NCI-H510A (cell line): ENCODE results near the gene PSMD1.
"Not testable (repeated sequence)": the region's sequence is repeated elsewhere in the genome, so short reads cannot be mapped to it uniquely, and the experiment has no call there.

Experiments used
- DNase-seq: peaks from one replicate; lab custom pipeline; 2025; lab: John Stamatoyannopoulos, UW

The PSMD1 gene

DNA sequence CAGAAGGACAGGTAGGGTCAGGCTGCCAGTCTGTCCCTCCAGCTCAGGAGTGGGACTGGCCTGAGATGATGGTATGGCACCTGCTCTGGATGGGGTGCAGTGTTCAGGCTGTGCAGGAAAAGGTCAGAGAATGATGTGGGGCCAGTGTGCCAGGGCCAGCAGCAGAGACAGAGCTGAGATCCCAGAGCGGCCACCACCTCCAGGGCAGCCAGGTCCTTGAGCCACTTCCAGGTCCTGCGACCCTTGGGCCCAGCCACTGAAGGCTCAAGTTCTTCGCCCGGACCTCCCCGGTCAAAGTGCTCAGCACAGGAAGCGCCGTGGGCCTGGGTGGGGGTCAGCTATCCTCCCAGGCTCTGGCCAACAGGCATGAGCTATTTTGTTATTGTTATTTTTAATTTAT lies 129.7 kb downstream of the PSMD1 start:
- DNase-seq, result no peak

GRCh38 chr2:231187736-231188505 lies 131.3 kb downstream of the PSMD1 start:
- no peak for DNase-seq

GRCh38 chr2:231188506-231189170 lies 132.0 kb downstream of the PSMD1 start:
- DNase-seq, result no peak

DNA sequence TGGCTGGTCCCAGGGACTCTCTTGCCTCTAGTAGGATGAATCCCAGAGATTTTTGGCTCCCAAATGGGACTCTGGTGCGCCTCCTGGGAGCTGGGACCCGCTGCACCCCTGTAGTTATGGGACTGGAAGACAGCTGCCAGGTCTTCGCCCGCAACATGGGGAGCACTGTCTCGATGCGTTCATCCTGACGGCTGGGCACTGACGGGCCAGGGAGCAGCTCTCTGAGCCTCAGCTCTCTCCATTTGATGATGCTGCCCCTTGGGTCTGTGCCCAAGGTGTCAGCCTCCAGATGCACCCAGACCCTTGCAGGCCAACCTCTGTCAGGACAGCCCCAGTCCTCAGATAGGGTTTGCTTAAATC lies 132.5 kb downstream of the PSMD1 start:
- DNase-seq, result no peak

GRCh38 chr2:231189571-231190495 lies 133.2 kb downstream of the PSMD1 start:
- no peak for DNase-seq

GRCh38 chr2:231190531-231191197 lies 134.0 kb downstream of the PSMD1 start:
- DNase-seq, result no peak

DNA sequence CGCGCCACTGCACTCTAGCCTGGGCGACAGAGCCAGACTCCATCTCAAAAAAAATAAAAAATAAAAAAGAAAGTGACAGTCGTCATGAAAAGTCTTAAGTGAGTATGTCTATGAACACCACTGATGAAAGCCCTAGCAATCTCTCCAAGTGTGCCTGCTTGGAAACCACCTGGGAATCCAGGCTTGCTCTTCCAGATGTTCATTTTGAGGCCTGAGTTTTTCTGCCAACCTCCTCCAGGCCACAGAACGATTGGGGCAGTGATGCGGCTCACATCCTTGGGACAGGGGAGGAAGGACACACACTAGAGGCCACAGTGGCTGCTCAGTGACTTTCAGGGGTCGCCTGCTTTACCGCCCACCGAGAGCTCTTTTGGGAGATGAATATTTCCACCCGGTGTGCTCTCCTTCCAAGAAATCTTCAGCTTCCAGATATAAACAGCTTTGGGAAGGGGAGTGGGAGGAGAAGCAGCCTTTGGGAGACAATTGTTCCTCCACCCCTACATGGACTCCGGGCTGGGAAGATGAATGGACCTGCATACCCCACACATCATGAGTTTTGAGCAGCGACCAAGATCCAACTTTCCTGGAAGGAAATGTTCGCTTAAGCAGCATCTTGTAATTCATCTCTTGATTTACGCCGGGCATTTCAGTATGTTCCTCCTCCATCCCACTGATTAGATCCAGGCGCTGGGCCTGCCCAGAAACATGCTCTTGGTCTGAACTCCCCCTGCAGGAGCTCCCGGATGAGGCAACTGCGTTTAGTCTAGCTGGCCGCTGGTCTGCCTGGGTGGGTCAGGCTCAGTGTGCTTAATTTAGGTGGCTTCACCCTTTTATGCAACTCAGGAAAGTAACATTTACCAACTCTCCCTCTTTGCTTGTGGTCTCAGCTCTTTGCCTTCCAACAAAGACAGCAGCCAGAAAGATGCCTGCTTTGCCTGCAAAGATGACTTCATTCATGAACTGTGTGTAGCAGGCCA lies 135.5 kb downstream of the PSMD1 start:
- DNase-seq, result peak; percentile 61

GRCh38 chr2:231193216-231193615 lies 136.5 kb downstream of the PSMD1 start:
- DNase-seq, result no peak

DNA sequence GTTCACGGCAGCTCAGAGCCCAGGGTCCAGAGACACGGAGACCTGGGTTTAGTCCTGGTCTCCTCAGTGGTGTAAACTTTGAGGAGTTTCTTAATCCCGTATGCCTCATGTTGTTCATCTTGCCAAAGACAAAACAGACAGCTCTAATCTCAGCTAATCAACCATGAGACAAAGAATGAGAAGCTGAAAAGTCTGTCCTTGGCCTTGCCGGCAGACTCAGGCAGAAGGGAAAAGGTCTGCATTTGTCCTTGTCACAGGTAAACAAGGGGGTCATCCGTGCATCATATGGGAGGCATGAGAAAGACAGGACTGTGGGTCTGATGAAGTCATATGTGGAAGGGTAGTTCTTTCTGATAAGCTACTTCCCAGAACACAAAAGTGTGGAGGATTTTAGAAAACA lies 139.9 kb downstream of the PSMD1 start:
- no peak for DNase-seq

GRCh38 chr2:231197196-231197595 lies 140.5 kb downstream of the PSMD1 start:
- not testable (repeated sequence) for DNase-seq

DNA sequence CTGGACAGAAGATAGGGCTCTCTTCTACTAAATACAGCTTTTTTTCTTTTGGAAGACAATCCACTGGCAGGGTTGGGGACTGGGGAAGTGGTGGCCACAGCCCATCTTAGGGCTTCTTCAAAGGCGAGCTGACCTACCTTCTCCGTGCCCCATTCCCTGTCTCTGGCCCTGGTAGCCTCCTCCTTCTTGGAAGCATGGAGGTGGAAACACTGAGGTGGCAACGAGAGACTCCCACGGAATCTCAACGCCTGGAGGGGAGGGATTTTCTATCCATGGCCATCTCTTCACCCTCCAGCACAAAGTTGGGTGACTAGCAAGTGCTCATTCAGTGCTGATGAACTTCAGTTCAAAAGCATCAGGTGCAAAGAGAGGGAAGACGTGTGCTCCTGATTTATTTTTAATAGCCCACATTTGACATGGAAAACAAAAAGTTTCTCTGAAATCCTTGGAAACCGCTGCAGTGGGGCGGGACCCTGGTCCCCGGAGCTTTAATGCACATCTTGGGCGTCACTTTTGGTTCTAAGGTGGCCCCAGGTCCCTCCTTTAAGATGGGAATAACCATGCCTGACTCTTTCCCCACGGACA lies 141.1 kb downstream of the PSMD1 start:
- DNase-seq, result no peak

DNA sequence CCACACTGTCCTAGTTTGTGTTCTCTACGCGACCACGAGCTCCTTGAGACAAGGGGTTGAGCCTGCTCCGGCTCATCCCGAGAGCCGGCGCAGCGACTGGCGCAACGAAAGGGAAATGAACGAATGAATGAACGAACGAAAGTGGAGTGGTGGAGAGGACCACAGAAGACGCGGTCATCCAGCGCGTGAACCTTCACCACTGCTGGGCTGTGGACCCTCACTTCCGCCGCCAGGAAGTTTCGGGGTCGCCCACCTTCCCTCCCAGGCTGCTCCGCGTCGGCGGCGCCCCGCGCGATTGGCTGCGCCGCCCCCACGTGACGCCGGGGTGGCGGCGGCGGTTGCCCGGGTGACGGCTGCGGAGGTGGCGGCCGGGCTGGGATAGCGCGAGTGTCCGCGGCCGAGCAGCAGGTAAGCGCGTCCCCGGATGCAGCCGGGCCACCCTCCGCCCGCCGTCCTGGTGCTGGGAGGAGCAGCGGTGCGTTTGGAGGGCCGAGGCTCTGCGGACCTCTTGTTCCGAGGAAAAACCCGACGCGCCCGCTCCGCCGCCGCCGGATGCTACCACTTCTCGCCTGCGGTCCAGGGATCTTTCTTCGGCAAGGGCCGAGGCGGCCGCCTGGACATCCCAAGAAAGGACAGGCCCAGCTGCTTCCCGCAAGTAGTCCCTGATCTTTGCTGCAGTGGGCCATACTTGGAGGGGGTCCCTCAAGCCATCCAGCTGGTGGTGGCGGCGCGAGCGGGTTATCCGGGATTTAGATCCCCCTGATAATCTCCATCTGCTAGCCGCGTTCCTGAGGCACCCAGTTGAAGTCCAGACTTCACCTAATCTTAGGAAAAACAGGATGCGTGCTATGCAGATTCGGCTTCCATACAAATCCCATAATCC lies 141.9 kb downstream of the PSMD1 start, which contains the start of gene ARMC9:
TSS of gene ARMC9 (plus strand) at position 341 of the 883 bp plus-strand sequence. CDS start 7,608 bp downstream, outside the sequence.
- peak; percentile 93 for DNase-seq

DNA sequence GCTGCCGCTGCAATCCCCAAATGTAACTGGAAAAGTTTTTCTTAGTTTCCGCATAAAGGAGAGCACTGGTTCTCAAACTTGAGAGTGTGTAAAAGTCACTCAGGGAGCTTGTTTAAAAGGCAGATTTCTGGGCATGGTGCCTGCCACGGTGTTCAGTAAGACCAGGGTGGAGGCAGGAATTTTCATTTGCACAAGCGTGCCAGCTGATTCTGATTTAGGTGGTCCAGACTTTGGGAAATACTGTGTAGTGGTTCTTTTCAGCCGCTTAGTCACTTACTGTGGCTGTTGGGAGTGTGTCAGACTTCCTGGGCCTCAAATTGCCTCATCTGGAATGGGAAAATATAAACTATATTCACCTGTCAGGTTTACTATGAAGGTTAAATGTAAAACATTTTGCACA lies 142.6 kb downstream of the PSMD1 start:
- no peak for DNase-seq

GRCh38 chr2:231200805-231201474 lies 144.3 kb downstream of the PSMD1 start:
- no peak for DNase-seq

GRCh38 chr2:231201475-231201814 lies 144.8 kb downstream of the PSMD1 start:
- no peak for DNase-seq

DNA sequence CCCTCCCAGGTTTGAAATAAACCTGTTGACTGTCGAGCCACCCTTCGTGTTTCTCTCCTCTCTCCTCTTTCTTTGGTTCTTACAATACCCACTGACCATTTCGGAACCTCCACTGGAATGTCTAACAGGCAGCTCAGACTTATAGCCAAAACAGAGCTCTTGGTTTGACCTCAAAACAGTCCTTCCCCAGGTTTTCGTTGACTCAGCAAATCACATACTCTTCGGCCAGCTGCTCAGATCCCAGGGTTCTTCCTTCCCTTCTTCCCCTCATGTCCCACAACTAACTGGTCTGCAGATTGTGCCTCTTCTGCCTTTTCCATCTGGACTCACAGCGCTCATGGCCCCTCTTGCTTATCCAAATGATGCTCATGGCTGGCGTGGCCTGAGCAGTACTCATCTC lies 146.4 kb downstream of the PSMD1 start:
- DNase-seq, result no peak

GRCh38 chr2:231204146-231204545 lies 147.5 kb downstream of the PSMD1 start:
- DNase-seq, result no peak

GRCh38 chr2:231204581-231204980 lies 147.9 kb downstream of the PSMD1 start:
- DNase-seq, result no peak

DNA sequence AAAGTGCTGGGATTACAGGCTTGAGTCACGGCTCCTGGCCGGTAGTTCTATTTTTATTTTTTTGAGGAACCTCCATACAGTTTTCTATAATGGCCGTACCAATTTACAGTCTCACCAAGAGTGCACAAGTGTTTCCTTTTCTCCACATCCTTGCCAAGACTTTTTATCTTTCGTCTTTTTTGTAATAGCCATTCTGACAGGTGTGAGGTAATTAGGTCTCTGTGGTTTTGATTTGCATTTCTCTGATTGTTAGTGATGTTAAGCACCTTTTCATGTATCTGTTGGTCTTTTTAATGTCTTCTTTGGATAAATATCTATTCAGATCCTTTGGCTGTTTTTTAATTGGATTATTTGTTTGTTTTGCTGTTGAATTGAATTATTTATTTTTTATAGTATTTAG lies 151.1 kb downstream of the PSMD1 start:
- no peak for DNase-seq
